Chondrocyte (in vitro differentiated cells): ENCODE measurements around the gene RASL11A. TPM values are rescaled to one million over a fixed set of nuclear protein-coding genes. Genes with fewer than 3 reads are reported as not detected.
A peak's percentile ranks its signal among the peaks of the same experiment; 100 is the strongest.

Source experiments
- DNase-seq: peaks from one replicate; pipeline ENCODE4 v3.0.0; 2021; ENCODE audit warnings: mixed read lengths, low spot score
- H3K27ac Mint-ChIP-seq: one replicate; pipeline ENCODE4 v1.8.0; 2021; ENCODE audit warnings: mild to moderate bottlenecking, moderate library complexity, mixed read lengths; ENCODE audit not compliant: unreplicated experiment
- H3K27me3 Mint-ChIP-seq: 2 replicates; pipeline ENCODE4 v1.8.0; 2021; ENCODE audit warnings: low read depth, mixed read lengths
- H3K36me3 Mint-ChIP-seq: 2 replicates; pipeline ENCODE4 v1.8.0; 2021; ENCODE audit warnings: low read depth, mixed read lengths
- H3K4me1 Mint-ChIP-seq: 2 replicates; pipeline ENCODE4 v1.8.0; 2021; ENCODE audit warnings: low read depth, mild to moderate bottlenecking, mixed read lengths
- H3K4me3 Mint-ChIP-seq: one replicate; pipeline ENCODE4 v1.8.0; 2021; ENCODE audit warnings: mild to moderate bottlenecking, moderate library complexity, mixed read lengths; ENCODE audit not compliant: unreplicated experiment
- H3K9me3 Mint-ChIP-seq: 2 replicates; pipeline ENCODE4 v1.8.0; 2021; ENCODE audit warnings: low read depth, mixed read lengths
- CTCF ChIP-seq: fragments of 200-600 bp; sonication (generic); IDR thresholded peaks from 2 replicates; pipeline ENCODE4 v1.5.0; 2021; ENCODE audit warnings: antibody characterized with exemption, mild to moderate bottlenecking, moderate library complexity
- total RNA-seq: library from RNA; stranded (reverse); gene quantifications from 3 replicates; pipeline ENCODE4 v1.2.1, GENCODE V29; 2021

RASL11A gene
- total RNA-seq, 1 donor from 2014 or later = 3.1 TPM

GRCh38 chr13:27259831-27260230, 10.8 kb upstream of the RASL11A start:
- Mint-ChIP-seq H3K27ac (no peak overlapping the region), H3K9me3 (no peaks in the 10 kb centered on the region), H3K27me3 (no peaks in the 10 kb centered on the region), H3K4me1 (peaks cover 30% of the 10 kb centered on the region), H3K36me3 (peaks cover 25% of the 10 kb centered on the region), H3K4me3 (no peak overlapping the region)
- no peak for DNase-seq
- no peak for TF ChIP-seq CTCF

GRCh38 chr13:27261396-27261795, 9.2 kb upstream of the RASL11A start:
- DNase-seq = no peak
- Mint-ChIP-seq H3K36me3 (peaks cover 24% of the 10 kb centered on the region), H3K4me3 (no peak overlapping the region)

GRCh38 chr13:27263438-27263837, 7.2 kb upstream of the RASL11A start:
- Mint-ChIP-seq H3K27me3 (no peaks in the 10 kb centered on the region), H3K36me3 (peaks cover 11% of the 10 kb centered on the region), H3K27ac (no peak overlapping the region), H3K4me3 (no peak overlapping the region), H3K4me1 (peaks cover 28% of the 10 kb centered on the region), H3K9me3 (no peaks in the 10 kb centered on the region)
- no peak for DNase-seq
- no peak for TF ChIP-seq CTCF

More at GRCh38 chr13:27261396-27261795, 9.2 kb upstream of the RASL11A start:
- TF ChIP-seq CTCF = no peak
- no peaks in the 10 kb centered on the region for H3K27me3 Mint-ChIP-seq
- peaks cover 28% of the 10 kb centered on the region for H3K4me1 Mint-ChIP-seq
- no peak overlapping the region for H3K27ac Mint-ChIP-seq
- no peaks in the 10 kb centered on the region for H3K9me3 Mint-ChIP-seq

GRCh38 chr13:27264181-27264580, 6.4 kb upstream of the RASL11A start:
- Mint-ChIP-seq H3K27ac (peak overlapping the region; percentile 39), H3K4me1 (peaks cover 28% of the 10 kb centered on the region), H3K36me3 (peaks cover 7% of the 10 kb centered on the region), H3K9me3 (no peaks in the 10 kb centered on the region), H3K4me3 (no peak overlapping the region), H3K27me3 (no peaks in the 10 kb centered on the region)
- TF ChIP-seq CTCF = no peak
- no peak for DNase-seq

- no peaks in the 10 kb centered on the region for H3K27me3 Mint-ChIP-seq
- H3K9me3 Mint-ChIP-seq = no peaks in the 10 kb centered on the region
- H3K27ac Mint-ChIP-seq = peak overlapping the region; percentile 39
- no peak overlapping the region for H3K4me3 Mint-ChIP-seq
- TF ChIP-seq CTCF = no peak
- peaks cover 28% of the 10 kb centered on the region for H3K4me1 Mint-ChIP-seq
- H3K36me3 Mint-ChIP-seq = peaks cover 7% of the 10 kb centered on the region
- no peak for DNase-seq
These were observed 6.0 kb upstream of the RASL11A start for GRCh38 chr13:27264648-27265047.
